Pancreas (tissue), 10 donors: ENCODE data around the gene HOXA3. TPM values are rescaled to one million over a fixed set of nuclear protein-coding genes. Genes with fewer than 3 reads are reported as not detected.

Source experiments
- ATAC-seq, 4 donors: fragments of 200-7000 bp; cut with Tn5 transposase; one replicate each; pipeline versions ENCODE4 v1.8.0 to v1.9.1; 2020; ENCODE audit warnings: mild to moderate bottlenecking in 4 of 4, moderate library complexity in 4 of 4
- DNase-seq, 6 donors: peaks; one replicate each; pipeline ENCODE4 v3.0.0-alpha.2; 2020
- FAIRE-seq: peaks from 2 replicates; lab custom pipeline; 2012; peaks lifted over from hg19 to GRCh38; lab: Jason Lieb, UNC
- H3K27ac ChIP-seq, 4 donors: fragments of 200-600 bp; sonication (generic); 1 replicate in 3 of 4; 2 replicates in 1 of 4; pipeline versions ENCODE4 v1.5.0 to v1.8.0; 2020
- H3K27me3 ChIP-seq, 4 donors: fragments of 200-600 bp; one replicate each; pipeline ENCODE4 v1.8.0; 2021
- H3K36me3 ChIP-seq, 3 donors: fragments of 200-600 bp; sonication (generic) in 1 of 3; one replicate each; pipeline versions ENCODE4 v1.5.0 to v1.8.0; 2020 to 2021
- H3K4me1 ChIP-seq, 3 donors: fragments of 200-600 bp; one replicate each; pipeline ENCODE4 v1.8.0; 2021
- H3K4me3 ChIP-seq, 4 donors: fragments of 200-600 bp; sonication (generic) in 2 of 4; one replicate each; pipeline versions ENCODE4 v1.5.0 to v1.8.0; 2020 to 2021
- H3K9me3 ChIP-seq, 4 donors: fragments of 200-600 bp; one replicate each; pipeline ENCODE4 v1.8.0; 2021
- WGBS, 2 donors: extraction: QIAGEN DNeasy Blood & Tissue Kit; methylation state at CpG; one replicate each; pipeline ENCODE4 v1.1.7; 2013; 5-methylcytosine and 5-hydroxymethylcytosine counted together
- intact Hi-C, 3 donors: fragments of 100-400 bp; cut with DNase I; formaldehyde crosslinking; loops; one replicate each; pipeline versions ENCODE4 v1.11.1 to v1.14.2; 2022
- polyA plus RNA-seq, 2 donors: library from polyadenylated mRNA; stranded (reverse); fragments of 200-250 nt; gene quantifications; one replicate each; pipeline ENCODE4 v1.2.3, GENCODE V29; 2013
- total RNA-seq, 6 donors: library from RNA; stranded (reverse); fragmentation: NEBNext Ultra II Directional in 4 of 6; extraction: Animal tissue kit (Norgen Biotek cat#: 25700) in 4 of 6; gene quantifications; one replicate each; pipeline versions ENCODE4 v1.2.1 to v1.2.4, GENCODE V29; 2021 to 2023
- TF ChIP-seq, protein P1 (sequence below), 4 donors: fragments of 200-600 bp; sonication (generic) in 3 of 4; IDR thresholded peaks; one replicate each; pipeline versions ENCODE4 v1.5.0 to v1.8.0; 2021; ENCODE audit warnings: antibody characterized with exemption in 4 of 4
- donor health status: healthy with polysubstance abuse.
- donor health status: DM: no; HTN: no; CAD: no; lungs with moderate emphysema.
- donor health status: DM: no; HTN: no; CAD: no.
- donor health status: control.
- donor health status: control.
- donor health status: Bipolar disorder and iron deficiency.
- donor health status: DM: yes; HTN: yes; CAD: no.
- donor health status: DM: no; HTN: no; CAD: no.
- donor health status: DM: no; HTN: no; CAD: no.
- donor health status: DM: yes; HTN: yes; CAD: no.

Gene HOXA3
- total and polyA plus RNA-seq, 8 donors = 0.13 to 1.9 (median 0.43) TPM; not detected in 1

DNA sequence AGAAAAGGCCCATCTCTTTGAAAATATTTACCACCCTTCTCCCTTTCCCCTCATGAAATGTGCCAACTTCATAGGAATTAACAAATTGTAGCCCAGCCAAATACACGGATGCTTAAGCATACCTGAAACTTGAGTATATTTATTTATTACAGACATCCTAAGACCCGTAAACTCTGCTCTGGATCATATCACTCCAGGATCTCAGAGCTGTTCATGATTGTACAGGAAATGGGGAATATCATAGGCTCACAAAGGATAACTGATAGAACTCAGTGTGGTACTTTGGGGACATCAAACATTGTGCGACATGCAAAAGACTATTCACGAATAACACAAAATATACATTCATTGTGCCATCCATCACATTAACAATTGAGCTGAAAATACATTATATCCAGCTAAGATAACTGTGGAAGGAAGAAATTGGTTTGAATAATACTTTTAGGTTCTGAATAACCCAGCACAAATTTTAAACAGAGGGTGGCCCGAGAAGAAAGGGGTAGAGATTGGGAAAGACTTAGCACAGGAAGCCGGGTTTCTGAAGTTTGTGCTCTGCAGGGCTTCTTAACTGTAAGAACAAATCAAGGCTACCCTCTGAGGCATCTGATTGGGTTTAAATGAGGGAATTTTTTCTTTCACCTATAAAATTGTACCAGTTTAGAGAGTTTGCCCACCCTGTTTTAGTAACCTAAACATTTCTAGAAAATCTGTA is 59.0 kb downstream of the HOXA3 start:
- Histone ChIP-seq H3K36me3 (no peaks in the 10 kb centered on the region), H3K9me3 (no peaks in the 10 kb centered on the region), H3K27me3 (peaks cover 0 to 69% (median 13%) of the 10 kb centered on the region in 4 donors), H3K4me3 (no peak overlapping the region), H3K27ac (no peak overlapping the region), H3K4me1 (no peaks in the 10 kb centered on the region)
- TF ChIP-seq, protein P1, sequence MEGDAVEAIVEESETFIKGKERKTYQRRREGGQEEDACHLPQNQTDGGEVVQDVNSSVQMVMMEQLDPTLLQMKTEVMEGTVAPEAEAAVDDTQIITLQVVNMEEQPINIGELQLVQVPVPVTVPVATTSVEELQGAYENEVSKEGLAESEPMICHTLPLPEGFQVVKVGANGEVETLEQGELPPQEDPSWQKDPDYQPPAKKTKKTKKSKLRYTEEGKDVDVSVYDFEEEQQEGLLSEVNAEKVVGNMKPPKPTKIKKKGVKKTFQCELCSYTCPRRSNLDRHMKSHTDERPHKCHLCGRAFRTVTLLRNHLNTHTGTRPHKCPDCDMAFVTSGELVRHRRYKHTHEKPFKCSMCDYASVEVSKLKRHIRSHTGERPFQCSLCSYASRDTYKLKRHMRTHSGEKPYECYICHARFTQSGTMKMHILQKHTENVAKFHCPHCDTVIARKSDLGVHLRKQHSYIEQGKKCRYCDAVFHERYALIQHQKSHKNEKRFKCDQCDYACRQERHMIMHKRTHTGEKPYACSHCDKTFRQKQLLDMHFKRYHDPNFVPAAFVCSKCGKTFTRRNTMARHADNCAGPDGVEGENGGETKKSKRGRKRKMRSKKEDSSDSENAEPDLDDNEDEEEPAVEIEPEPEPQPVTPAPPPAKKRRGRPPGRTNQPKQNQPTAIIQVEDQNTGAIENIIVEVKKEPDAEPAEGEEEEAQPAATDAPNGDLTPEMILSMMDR (IDR thresholded peaks at IDR 0.05) = no peak
- ATAC-seq = no peak
- intact Hi-C loops = no loop called here
- FAIRE-seq = no peak
- DNase-seq = no peak
- WGBS, 2 donors = 48 to 57% methylated on average over 6 of the region's 6 CpGs

DNA sequence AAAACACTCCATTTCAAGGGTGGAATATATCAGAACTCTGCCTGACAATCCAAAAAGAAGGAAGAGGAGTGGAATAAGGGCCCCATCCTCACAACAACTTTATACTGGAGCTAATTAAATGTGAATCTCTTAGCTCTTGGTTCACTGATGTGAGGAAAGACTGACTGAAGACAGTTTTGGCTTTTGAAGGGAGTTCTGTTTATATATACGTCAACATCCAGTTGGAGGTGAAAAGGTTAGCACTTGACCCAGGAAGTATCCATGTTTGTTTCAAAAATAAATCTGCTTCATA is 59.6 kb downstream of the HOXA3 start:
- Histone ChIP-seq H3K27me3 (peaks cover 0 to 65% (median 10%) of the 10 kb centered on the region in 4 donors), H3K4me1 (no peaks in the 10 kb centered on the region), H3K36me3 (no peaks in the 10 kb centered on the region), H3K27ac (no peak overlapping the region), H3K9me3 (no peaks in the 10 kb centered on the region), H3K4me3 (no peak overlapping the region)
- intact Hi-C loops = no loop called here
- DNase-seq (no peak), FAIRE-seq (no peak), ATAC-seq (no peak)
- TF ChIP-seq, protein P1 (IDR thresholded peaks at IDR 0.05) = no peak
- WGBS, 2 donors = 71 to 77% methylated on average over 1 of the region's 1 CpG

- ATAC-seq = no peak
- Histone ChIP-seq H3K4me3 (no peak overlapping the region), H3K27ac (no peak overlapping the region), H3K36me3 (no peaks in the 10 kb centered on the region), H3K9me3 (no peaks in the 10 kb centered on the region), H3K4me1 (no peaks in the 10 kb centered on the region), H3K27me3 (peaks cover 0 to 65% (median 12%) of the 10 kb centered on the region in 4 donors)
- no peak for DNase-seq
- no peak for FAIRE-seq
- TF ChIP-seq, protein P1 (IDR thresholded peaks at IDR 0.05) = no peak
- intact Hi-C loops = no loop called here
- WGBS, 2 donors = 36 to 42% methylated on average over 9 of the region's 9 CpGs
Observed at GRCh38 chr7:27091941-27092818, 60.2 kb downstream of the HOXA3 start.

DNA sequence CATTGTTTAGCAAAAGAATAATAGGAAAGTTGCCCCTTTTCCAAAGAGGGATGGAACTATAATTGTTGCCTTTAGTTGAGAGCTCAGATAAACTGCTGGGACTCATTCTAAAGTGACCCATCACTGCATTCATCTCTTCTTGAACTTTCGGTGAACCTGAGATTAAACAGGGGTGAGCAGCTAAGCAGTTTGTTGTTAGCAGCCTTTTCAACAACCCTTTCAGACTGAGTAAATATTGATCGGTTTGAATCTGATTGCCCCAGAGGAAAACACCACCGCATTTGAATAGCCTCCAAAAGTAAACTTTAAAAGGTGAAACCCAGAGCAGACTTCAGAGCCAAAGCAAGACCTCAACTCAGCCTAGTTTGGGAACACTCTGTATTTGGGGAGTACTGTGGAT is 61.3 kb downstream of the HOXA3 start:
- Histone ChIP-seq H3K9me3 (no peaks in the 10 kb centered on the region), H3K4me1 (no peaks in the 10 kb centered on the region), H3K36me3 (no peaks in the 10 kb centered on the region), H3K4me3 (no peak overlapping the region), H3K27ac (no peak overlapping the region), H3K27me3 (peaks cover 0 to 65% (median 10%) of the 10 kb centered on the region in 4 donors)
- FAIRE-seq (no peak), DNase-seq (no peak), ATAC-seq (no peak)
- TF ChIP-seq, protein P1 (IDR thresholded peaks at IDR 0.05) = no peak
- intact Hi-C loops = no loop called here
- 6 to 14% methylated on average over 3 of the region's 3 CpGs for WGBS, 2 donors
